B cell (primary cell): Measurements from ENCODE around the gene RIPOR3. TPM values are rescaled to one million over a fixed set of nuclear protein-coding genes. Genes with fewer than 3 reads are reported as not detected.

Source experiments
- ATAC-seq: fragments of 200-7000 bp; cut with Tn5 transposase; one replicate; pipeline ENCODE4 v1.10.0; 2021; ENCODE audit warnings: low read depth, mild to moderate bottlenecking, moderate number of reproducible peaks, moderate library complexity
- CTCF ChIA-PET: fragments of 350-600 bp; sonication (Branson Sonifier 250); formaldehyde crosslinking; loops from one replicate; lab custom pipeline; 2021; ENCODE audit warnings: antibody characterized with exemption, inconsistent platforms; lab: Charles Lee
- POLR2A ChIA-PET: fragments of 350-600 bp; sonication (Branson Sonifier 250); formaldehyde crosslinking; loops from one replicate; lab custom pipeline; 2021; ENCODE audit warnings: antibody characterized with exemption; lab: Charles Lee
- DNase-seq: peaks from one replicate; pipeline ENCODE4 v3.0.0; 2013
- H2AFZ ChIP-seq: 2 replicates; pipeline ENCODE4 v1.6.1; 2012; ENCODE audit warnings: mild to moderate bottlenecking, low read depth, low read length; ENCODE audit not compliant: insufficient read depth, poor library complexity, severe bottlenecking
- H3K27ac ChIP-seq, 2 donors: 1 replicate in 1 of 2; 2 replicates in 1 of 2; pipeline ENCODE4 v1.5.1; 2012 to 2013; ENCODE audit warnings: low read length in 2 of 2, mild to moderate bottlenecking in 2 of 2, moderate library complexity in 1 of 2
- H3K27me3 ChIP-seq, 4 experiments: fragments of 200-600 bp in 1 of 4; sonication (generic) in 1 of 4; replicated peaks in 1 of 4; 1 replicate in 2 of 4; 2 replicates in 2 of 4; pipeline versions ENCODE4 v1.6.1 to v1.7.0; 2013 to 2016; ENCODE audit warnings: low read length in 3 of 4, mild to moderate bottlenecking in 2 of 4, mixed read lengths in 1 of 4, moderate library complexity in 1 of 4; ENCODE audit not compliant: insufficient read depth in 4 of 4, control insufficient read depth in 3 of 4; ENCODE audit errors: control extremely low read depth in 1 of 4
- H3K36me3 ChIP-seq, 2 experiments: replicated peaks in 1 of 2; 1 replicate in 1 of 2; 2 replicates in 1 of 2; pipeline versions ENCODE4 v1.6.1 to v1.7.1; 2013; ENCODE audit warnings: low read length in 1 of 2; ENCODE audit not compliant: insufficient read depth in 2 of 2, control insufficient read depth in 1 of 2; ENCODE audit errors: control extremely low read depth in 1 of 2, extremely low read depth in 1 of 2
- H3K4me1 ChIP-seq, 2 donors: fragments of 200-600 bp in 1 of 2; sonication (generic) in 1 of 2; 1 replicate in 1 of 2; 2 replicates in 1 of 2; pipeline versions ENCODE4 v1.5.1 to v1.6.1; 2013 to 2017; ENCODE audit warnings: low read length in 2 of 2; ENCODE audit not compliant: control insufficient read depth in 2 of 2, insufficient read depth in 2 of 2
- H3K4me2 ChIP-seq: replicated peaks from 2 replicates; pipeline ENCODE3; 2012; ENCODE audit warnings: mild to moderate bottlenecking, low read depth, low read length; ENCODE audit not compliant: poor library complexity, severe bottlenecking
- H3K4me3 ChIP-seq, 5 experiments: fragments of 200-600 bp in 1 of 5; sonication (generic) in 1 of 5; 1 replicate in 3 of 5; 2 replicates in 2 of 5; pipeline versions ENCODE4 v1.5.1 to v1.7.0; 2011 to 2016; ENCODE audit warnings: low read length in 4 of 5, mild to moderate bottlenecking in 4 of 5, low read depth in 2 of 5, control low read depth in 1 of 5, moderate library complexity in 1 of 5; ENCODE audit not compliant: insufficient read depth in 1 of 5; ENCODE audit errors: control extremely low read depth in 1 of 5, extremely low read depth in 1 of 5
- H3K79me2 ChIP-seq: fragments of 200-600 bp; sonication (generic); one replicate; pipeline ENCODE4 v1.6.0; 2016; ENCODE audit warnings: low read length; ENCODE audit not compliant: control insufficient read depth, insufficient read depth
- H3K9ac ChIP-seq: fragments of 200-600 bp; sonication (generic); 2 replicates; pipeline ENCODE4 v1.6.1; 2017; ENCODE audit warnings: mild to moderate bottlenecking, low read length, moderate library complexity
- H3K9me3 ChIP-seq, 3 donors: one replicate each; pipeline versions ENCODE4 v1.6.1 to v1.7.1; 2013; ENCODE audit warnings: low read length in 2 of 3; ENCODE audit not compliant: control insufficient read depth in 2 of 3, insufficient read depth in 1 of 3; ENCODE audit errors: control extremely low read depth in 1 of 3
- H4K20me1 ChIP-seq: 2 replicates; pipeline ENCODE4 v1.6.0; 2012; ENCODE audit warnings: mild to moderate bottlenecking, low read length; ENCODE audit not compliant: insufficient read depth, control insufficient read depth, poor library complexity, severe bottlenecking
- H3K27ac Mint-ChIP-seq: one replicate; pipeline ENCODE4 v1.8.0; 2021; ENCODE audit warnings: mixed read lengths
- H3K27me3 Mint-ChIP-seq: one replicate; pipeline ENCODE4 v1.8.0; 2021; ENCODE audit warnings: mixed read lengths
- H3K4me1 Mint-ChIP-seq: one replicate; pipeline ENCODE4 v1.8.0; 2021; ENCODE audit warnings: mixed read lengths
- H3K4me3 Mint-ChIP-seq: one replicate; pipeline ENCODE4 v1.8.0; 2021; ENCODE audit warnings: mixed read lengths
- H3K9me3 Mint-ChIP-seq: one replicate; pipeline ENCODE4 v1.8.0; 2022; ENCODE audit warnings: mixed read lengths; ENCODE audit not compliant: insufficient read depth
- CTCF ChIP-seq: fragments of 200-600 bp; IDR thresholded peaks from one replicate; pipeline ENCODE4 v1.8.0; 2022; ENCODE audit warnings: antibody characterized with exemption, mild to moderate bottlenecking
- EZH2 ChIP-seq: IDR thresholded peaks from 2 replicates; pipeline ENCODE4 v1.6.1; 2012; ENCODE audit warnings: borderline replicate concordance, low read depth, mild to moderate bottlenecking, moderate library complexity, low read length; ENCODE audit not compliant: insufficient read depth, poor library complexity, severe bottlenecking
- WGBS: methylation state at CpG from one replicate; pipeline ENCODE4 v1.1.5; 2013; ENCODE audit warnings: missing lambda C conversion rate; ENCODE audit not compliant: insufficient coverage; 5-methylcytosine and 5-hydroxymethylcytosine counted together
- intact Hi-C: fragments of 100-400 bp; cut with micrococcal nuclease; formaldehyde crosslinking; loops from one replicate; pipeline ENCODE4 v1.10.0; 2022
- polyA plus RNA-seq: library from polyadenylated mRNA; depleted of rRNA; stranded (reverse); fragments of >200 nt; gene quantifications from 2 replicates; pipeline ENCODE4 v1.2.3, GENCODE V29; 2012
- total RNA-seq, 2 donors: library from RNA; stranded (reverse); fragments of 120-200 nt in 1 of 2; gene quantifications; 1 replicate in 1 of 2; 2 replicates in 1 of 2; pipeline versions ENCODE4 v1.2.3 to v1.2.4, GENCODE V29; 2013 to 2022

The RIPOR3 gene
- total and polyA plus RNA-seq, 2 donors (not counting 1 experiment from before 2014, with no cell fraction given), result 0.09 to 0.27 TPM

GRCh38 chr20:50625986-50626677 lies 65.2 kb downstream of the RIPOR3 start:
- Histone ChIP-seq H3K79me2 (no peaks in the 10 kb centered on the region), H4K20me1 (no peaks in the 10 kb centered on the region), H3K4me1 (no peaks in the 10 kb centered on the region), H3K4me2 (no peak overlapping the region), H3K9ac (no peak overlapping the region), H3K36me3 (no peaks in the 10 kb centered on the region), H3K4me3 (no peak overlapping the region), H3K27me3 (peaks cover 0 to 6% (median 0%) of the 10 kb centered on the region in 4 experiments), H3K27ac (no peak overlapping the region), H2AFZ (no peak overlapping the region), H3K9me3 (peaks cover 0 to 9% (median 0%) of the 10 kb centered on the region in 3 donors)
- ChIA-PET CTCF (interaction anchor here (0.6 to 2.8 kb wide), 3 partner anchors 9 to 124 kb away, joined by 3 to 8 read pairs (median 4); no protein-coding TSS in a partner anchor), POLR2A (no interaction called here)
- no peak for ATAC-seq
- WGBS, result 58% methylated on average over 12 of the region's 15 CpGs
- intact Hi-C loops, result no loop called here
- Mint-ChIP-seq H3K4me1 (no peaks in the 10 kb centered on the region), H3K27ac (no peak overlapping the region), H3K9me3 (peaks cover 3% of the 10 kb centered on the region), H3K4me3 (no peak overlapping the region), H3K27me3 (peaks cover 6% of the 10 kb centered on the region)
- TF ChIP-seq CTCF (no peak), EZH2 (no peak)
- no peak for DNase-seq

GRCh38 chr20:50624351-50625016 lies 66.9 kb downstream of the RIPOR3 start:
- H3K79me2 ChIP-seq, result no peaks in the 10 kb centered on the region
- Mint-ChIP-seq H3K9me3 (peaks cover 3% of the 10 kb centered on the region), H3K27ac (no peak overlapping the region), H3K4me3 (no peak overlapping the region), H3K27me3 (peaks cover 6% of the 10 kb centered on the region), H3K4me1 (no peaks in the 10 kb centered on the region)
- ChIA-PET CTCF (no interaction called here), POLR2A (no interaction called here)
- intact Hi-C loops, result no loop called here
- H3K4me2 ChIP-seq, result no peak overlapping the region
- H3K9ac ChIP-seq, result no peak overlapping the region
- no peaks in the 10 kb centered on the region for H4K20me1 ChIP-seq
- WGBS, result 90% methylated on average over 18 of the region's 18 CpGs
- H3K4me1 ChIP-seq, result no peaks in the 10 kb centered on the region
- H3K36me3 ChIP-seq, result no peaks in the 10 kb centered on the region
- H3K4me3 ChIP-seq, result no peak overlapping the region
- no peak for ATAC-seq
- peaks cover 0 to 6% (median 0%) of the 10 kb centered on the region in 4 experiments for H3K27me3 ChIP-seq
- peaks cover 0 to 19% (median 0%) of the 10 kb centered on the region in 3 donors for H3K9me3 ChIP-seq
- H2AFZ ChIP-seq, result no peak overlapping the region
- H3K27ac ChIP-seq, result no peak overlapping the region
- TF ChIP-seq CTCF (no peak), EZH2 (no peak)
- no peak for DNase-seq
